Measurements from ENCODE around the gene CDK14.
A peak's percentile ranks its signal among the peaks of the same experiment; 100 is the strongest.
"Not testable (repeated sequence)": the region's sequence is repeated elsewhere in the genome, so short reads cannot be mapped to it uniquely, and the experiment has no call there.

CDK14 gene

GRCh38 chr7:90777886-90778285 lies 181.8 kb downstream of the CDK14 start:
- no peak for DNase-seq (ENCODE audit: low spot score)
- no peaks in the 10 kb centered on the region for H3K36me3 Mint-ChIP-seq (ENCODE audit: low read depth)
- no peaks in the 10 kb centered on the region for H3K4me1 Mint-ChIP-seq (ENCODE audit: low read depth)
- no peak overlapping the region for H3K27ac Mint-ChIP-seq
- no peaks in the 10 kb centered on the region for H3K27me3 Mint-ChIP-seq (ENCODE audit: low read depth)
- H3K9me3 Mint-ChIP-seq, result no peaks in the 10 kb centered on the region
- no peak overlapping the region for H3K4me3 Mint-ChIP-seq

DNA sequence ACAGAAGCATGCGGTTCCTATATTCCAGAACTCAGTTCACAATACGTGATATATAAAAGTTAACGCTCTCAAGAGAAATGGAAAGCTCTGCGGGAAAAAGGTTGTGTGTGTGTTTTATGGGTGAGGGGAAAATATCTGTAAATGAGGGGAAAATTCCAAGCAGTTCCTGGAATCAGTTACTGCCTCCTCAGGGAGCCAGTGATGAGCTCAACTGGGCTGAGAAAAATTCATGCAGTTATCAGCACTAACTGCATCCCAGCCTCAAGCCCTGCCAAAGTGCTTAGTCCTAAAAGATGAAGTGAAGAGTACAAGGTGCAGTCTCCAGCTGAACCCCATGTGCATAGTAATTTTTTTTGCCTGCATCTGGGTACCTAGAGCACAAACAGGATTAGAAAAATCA lies 191.9 kb downstream of the CDK14 start:
- no peaks in the 10 kb centered on the region for H3K27me3 Mint-ChIP-seq (ENCODE audit: low read depth)
- H3K4me3 Mint-ChIP-seq, result no peak overlapping the region
- H3K27ac Mint-ChIP-seq, result no peak overlapping the region
- H3K36me3 Mint-ChIP-seq (ENCODE audit: low read depth), result no peaks in the 10 kb centered on the region
- H3K4me1 Mint-ChIP-seq (ENCODE audit: low read depth), result no peaks in the 10 kb centered on the region
- H3K9me3 Mint-ChIP-seq, result peaks cover under 1% of the 10 kb centered on the region
- no peak for DNase-seq (ENCODE audit: low spot score)

DNA sequence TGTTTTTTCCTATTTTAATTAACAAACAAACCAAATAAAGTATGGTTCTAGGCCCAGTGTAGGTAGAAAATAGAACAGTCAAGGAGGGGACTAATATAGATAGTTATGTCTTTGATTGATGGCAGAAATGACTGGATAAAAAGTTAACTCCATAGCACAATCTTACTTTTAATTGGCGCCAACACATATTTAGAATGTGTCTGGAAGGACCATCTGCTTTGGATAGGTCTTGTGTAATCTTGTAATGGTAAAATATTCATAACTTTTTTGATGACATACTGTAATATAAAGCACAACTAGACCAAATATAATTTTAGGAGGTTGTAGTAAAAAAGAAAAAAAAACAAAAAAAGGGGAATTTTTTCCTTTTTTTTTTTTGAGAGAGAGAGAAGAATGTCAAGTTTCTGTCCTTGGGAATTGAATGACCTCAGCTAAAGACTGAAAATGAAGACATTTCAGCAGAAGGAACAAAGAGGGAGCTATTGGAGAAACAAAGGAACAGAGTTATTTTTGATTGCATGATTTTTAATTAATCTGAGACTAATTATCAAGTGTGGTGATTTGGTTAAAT lies 193.7 kb downstream of the CDK14 start:
- H3K36me3 Mint-ChIP-seq (ENCODE audit: low read depth), result no peaks in the 10 kb centered on the region
- H3K9me3 Mint-ChIP-seq, result peaks cover 16% of the 10 kb centered on the region
- no peaks in the 10 kb centered on the region for H3K4me1 Mint-ChIP-seq (ENCODE audit: low read depth)
- H3K4me3 Mint-ChIP-seq, result no peak overlapping the region
- no peak for DNase-seq (ENCODE audit: low spot score)
- H3K27me3 Mint-ChIP-seq (ENCODE audit: low read depth), result no peaks in the 10 kb centered on the region
- no peak overlapping the region for H3K27ac Mint-ChIP-seq

DNA sequence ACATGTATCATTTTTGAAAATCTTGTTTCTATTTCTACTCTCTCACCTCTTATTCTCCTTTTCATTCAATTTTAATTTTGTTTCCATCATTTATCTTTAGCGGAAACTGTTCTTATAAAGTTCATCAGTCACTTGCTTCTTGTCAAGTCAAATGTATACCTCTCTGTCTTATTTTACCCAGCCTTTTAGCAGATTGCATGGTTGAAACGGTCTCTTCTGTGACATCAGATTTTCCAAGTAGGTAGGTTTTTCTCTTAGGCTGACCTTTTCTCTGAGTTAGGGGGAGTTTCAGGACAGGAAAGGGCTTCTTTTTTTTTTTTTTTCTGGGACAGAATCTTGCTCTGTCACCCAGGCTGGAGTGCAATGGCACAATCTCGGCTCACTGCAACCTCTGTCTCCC lies 195.5 kb downstream of the CDK14 start:
- Mint-ChIP-seq H3K27me3 (ENCODE audit: low read depth) (no peaks in the 10 kb centered on the region), H3K36me3 (ENCODE audit: low read depth) (no peaks in the 10 kb centered on the region), H3K4me1 (ENCODE audit: low read depth) (no peaks in the 10 kb centered on the region), H3K4me3 (no peak overlapping the region), H3K27ac (no peak overlapping the region), H3K9me3 (peaks cover 22% of the 10 kb centered on the region)
- no peak for DNase-seq (ENCODE audit: low spot score)

GRCh38 chr7:90792301-90792700 lies 196.2 kb downstream of the CDK14 start:
- no peaks in the 10 kb centered on the region for H3K4me1 Mint-ChIP-seq (ENCODE audit: low read depth)
- no peaks in the 10 kb centered on the region for H3K36me3 Mint-ChIP-seq (ENCODE audit: low read depth)
- no peaks in the 10 kb centered on the region for H3K27me3 Mint-ChIP-seq (ENCODE audit: low read depth)
- no peak overlapping the region for H3K4me3 Mint-ChIP-seq
- DNase-seq (ENCODE audit: low spot score), result no peak
- H3K9me3 Mint-ChIP-seq, result peaks cover 25% of the 10 kb centered on the region
- H3K27ac Mint-ChIP-seq, result no peak overlapping the region

DNA sequence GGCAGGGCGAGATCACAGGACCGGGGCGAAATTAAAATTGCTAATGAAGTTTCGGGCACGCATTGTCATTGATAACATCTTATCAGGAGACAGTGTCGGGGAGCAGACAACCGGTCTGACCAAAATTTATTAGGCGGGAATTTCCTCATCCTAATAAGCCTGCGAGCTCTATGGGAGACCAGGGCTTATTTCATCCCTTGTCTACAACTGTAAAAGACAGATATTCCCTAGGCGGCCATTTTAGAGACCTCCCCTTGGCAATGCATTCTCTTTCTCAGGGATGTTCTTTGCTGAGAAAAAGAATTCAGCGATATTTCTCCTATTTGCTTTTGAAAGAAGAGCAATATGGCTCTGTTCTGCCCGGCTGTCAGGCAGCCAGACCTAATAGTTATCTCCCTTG lies 198.1 kb downstream of the CDK14 start:
- not testable (repeated sequence) for H3K36me3 Mint-ChIP-seq (ENCODE audit: low read depth); H3K4me3 Mint-ChIP-seq; H3K27me3 Mint-ChIP-seq (ENCODE audit: low read depth); H3K4me1 Mint-ChIP-seq (ENCODE audit: low read depth); H3K27ac Mint-ChIP-seq; DNase-seq (ENCODE audit: low spot score)
- peaks cover 28% of the 10 kb centered on the region for H3K9me3 Mint-ChIP-seq

GRCh38 chr7:90797596-90797995 lies 201.5 kb downstream of the CDK14 start:
- H3K4me3 Mint-ChIP-seq, result no peak overlapping the region
- H3K4me1 Mint-ChIP-seq (ENCODE audit: low read depth), result no peaks in the 10 kb centered on the region
- H3K27ac Mint-ChIP-seq, result no peak overlapping the region
- DNase-seq (ENCODE audit: low spot score), result no peak
- peaks cover 28% of the 10 kb centered on the region for H3K9me3 Mint-ChIP-seq
- H3K36me3 Mint-ChIP-seq (ENCODE audit: low read depth), result no peaks in the 10 kb centered on the region
- no peaks in the 10 kb centered on the region for H3K27me3 Mint-ChIP-seq (ENCODE audit: low read depth)

- H3K36me3 Mint-ChIP-seq (ENCODE audit: low read depth), result no peaks in the 10 kb centered on the region
- no peak overlapping the region for H3K27ac Mint-ChIP-seq
- H3K4me3 Mint-ChIP-seq, result no peak overlapping the region
- H3K9me3 Mint-ChIP-seq, result no peaks in the 10 kb centered on the region
- DNase-seq (ENCODE audit: low spot score), result no peak
- H3K27me3 Mint-ChIP-seq (ENCODE audit: low read depth), result no peaks in the 10 kb centered on the region
- H3K4me1 Mint-ChIP-seq (ENCODE audit: low read depth), result no peaks in the 10 kb centered on the region
Observed at GRCh38 chr7:90804370-90804769, 208.2 kb downstream of the CDK14 start.

- not testable (repeated sequence) for H3K9me3 Mint-ChIP-seq; DNase-seq (ENCODE audit: low spot score); H3K36me3 Mint-ChIP-seq (ENCODE audit: low read depth); H3K4me1 Mint-ChIP-seq (ENCODE audit: low read depth); H3K4me3 Mint-ChIP-seq; H3K27ac Mint-ChIP-seq; H3K27me3 Mint-ChIP-seq (ENCODE audit: low read depth)
Observed at GRCh38 chr7:90815552-90815951, 219.4 kb downstream of the CDK14 start.

DNA sequence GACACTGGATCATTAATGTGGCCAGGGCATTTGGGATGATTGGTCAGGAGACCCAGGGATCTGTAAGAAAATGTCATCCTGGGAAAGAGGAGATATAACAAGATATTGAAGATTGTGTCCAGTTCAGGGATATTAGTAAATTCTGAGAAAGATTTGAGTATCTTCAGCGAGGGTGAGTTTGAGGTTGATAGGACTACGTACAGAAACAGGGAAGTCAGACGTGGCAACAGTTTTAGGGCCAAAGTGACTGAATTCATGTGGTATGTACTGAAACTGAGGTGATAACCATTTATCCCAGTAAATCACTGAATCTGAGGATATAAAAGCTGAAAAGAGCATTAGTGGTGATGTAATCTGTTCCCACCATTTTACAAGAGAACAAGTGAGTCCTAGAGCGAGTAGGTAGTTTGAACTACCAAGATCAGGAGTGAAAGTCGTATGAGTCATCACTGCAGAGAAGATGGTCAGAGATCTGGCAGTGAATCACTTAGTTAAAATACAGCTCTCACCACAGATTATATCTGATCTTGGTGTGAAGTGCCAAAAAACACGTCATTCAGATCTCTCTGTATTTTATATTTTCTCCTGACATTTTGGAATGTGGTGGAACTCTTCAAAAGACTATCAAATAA lies 220.5 kb downstream of the CDK14 start:
- peak; percentile 37 for DNase-seq (ENCODE audit: low spot score)
- Mint-ChIP-seq H3K27me3 (ENCODE audit: low read depth) (no peaks in the 10 kb centered on the region), H3K36me3 (ENCODE audit: low read depth) (no peaks in the 10 kb centered on the region), H3K9me3 (peaks cover 9% of the 10 kb centered on the region), H3K4me1 (ENCODE audit: low read depth) (peaks cover 6% of the 10 kb centered on the region), H3K27ac (no peak overlapping the region), H3K4me3 (no peak overlapping the region)

- Mint-ChIP-seq H3K9me3 (peaks cover 9% of the 10 kb centered on the region), H3K36me3 (ENCODE audit: low read depth) (no peaks in the 10 kb centered on the region), H3K27ac (no peak overlapping the region), H3K4me3 (no peak overlapping the region), H3K27me3 (ENCODE audit: low read depth) (no peaks in the 10 kb centered on the region), H3K4me1 (ENCODE audit: low read depth) (peaks cover 6% of the 10 kb centered on the region)
- DNase-seq (ENCODE audit: low spot score), result no peak
Observed at GRCh38 chr7:90817151-90817550, 221.0 kb downstream of the CDK14 start.

- Mint-ChIP-seq H3K36me3 (ENCODE audit: low read depth) (no peaks in the 10 kb centered on the region), H3K4me3 (no peak overlapping the region), H3K27me3 (ENCODE audit: low read depth) (no peaks in the 10 kb centered on the region), H3K4me1 (ENCODE audit: low read depth) (peaks cover 6% of the 10 kb centered on the region), H3K9me3 (peaks cover 9% of the 10 kb centered on the region), H3K27ac (no peak overlapping the region)
- DNase-seq (ENCODE audit: low spot score), result no peak
Observed at GRCh38 chr7:90817846-90818245, 221.7 kb downstream of the CDK14 start.

DNA sequence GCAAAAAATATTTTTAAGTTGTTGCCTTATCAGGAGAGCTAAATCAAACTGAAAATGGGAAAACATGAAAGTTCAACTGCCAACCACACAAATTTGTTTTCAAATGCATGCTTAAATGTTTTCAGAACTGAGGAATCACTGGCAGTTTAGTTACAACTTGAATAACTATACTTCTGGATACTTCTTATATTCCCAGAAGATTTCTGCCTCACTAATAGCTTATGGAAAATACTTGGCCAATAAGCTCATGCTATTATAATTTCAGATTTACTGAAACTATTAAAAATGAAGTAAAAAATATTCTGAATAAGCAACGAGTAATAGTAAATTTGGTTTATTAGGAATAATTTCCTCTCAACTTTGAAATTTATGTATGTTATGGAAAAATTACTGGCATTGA lies 222.2 kb downstream of the CDK14 start:
- no peaks in the 10 kb centered on the region for H3K36me3 Mint-ChIP-seq (ENCODE audit: low read depth)

GRCh38 chr7:90821961-90822620 lies 226.0 kb downstream of the CDK14 start:
- no peak overlapping the region for H3K4me3 Mint-ChIP-seq

More for the DNA sequence above, 222.2 kb downstream of the CDK14 start:
- Mint-ChIP-seq H3K4me1 (ENCODE audit: low read depth) (peaks cover 6% of the 10 kb centered on the region), H3K4me3 (no peak overlapping the region), H3K9me3 (peaks cover 9% of the 10 kb centered on the region), H3K27me3 (ENCODE audit: low read depth) (no peaks in the 10 kb centered on the region), H3K27ac (no peak overlapping the region)
- DNase-seq (ENCODE audit: low spot score), result no peak

More at GRCh38 chr7:90821961-90822620, 226.0 kb downstream of the CDK14 start:
- Mint-ChIP-seq H3K27ac (no peak overlapping the region), H3K9me3 (no peaks in the 10 kb centered on the region), H3K27me3 (ENCODE audit: low read depth) (no peaks in the 10 kb centered on the region), H3K36me3 (ENCODE audit: low read depth) (no peaks in the 10 kb centered on the region), H3K4me1 (ENCODE audit: low read depth) (no peaks in the 10 kb centered on the region)
- no peak for DNase-seq (ENCODE audit: low spot score)
